ENCODE measurements around the gene PIP5KL1. TPM values are rescaled to one million over a fixed set of nuclear protein-coding genes. Genes with fewer than 3 reads are reported as not detected.

Gene PIP5KL1
- total RNA-seq, 1 donor from 2014 or later: 0.85 TPM

DNA sequence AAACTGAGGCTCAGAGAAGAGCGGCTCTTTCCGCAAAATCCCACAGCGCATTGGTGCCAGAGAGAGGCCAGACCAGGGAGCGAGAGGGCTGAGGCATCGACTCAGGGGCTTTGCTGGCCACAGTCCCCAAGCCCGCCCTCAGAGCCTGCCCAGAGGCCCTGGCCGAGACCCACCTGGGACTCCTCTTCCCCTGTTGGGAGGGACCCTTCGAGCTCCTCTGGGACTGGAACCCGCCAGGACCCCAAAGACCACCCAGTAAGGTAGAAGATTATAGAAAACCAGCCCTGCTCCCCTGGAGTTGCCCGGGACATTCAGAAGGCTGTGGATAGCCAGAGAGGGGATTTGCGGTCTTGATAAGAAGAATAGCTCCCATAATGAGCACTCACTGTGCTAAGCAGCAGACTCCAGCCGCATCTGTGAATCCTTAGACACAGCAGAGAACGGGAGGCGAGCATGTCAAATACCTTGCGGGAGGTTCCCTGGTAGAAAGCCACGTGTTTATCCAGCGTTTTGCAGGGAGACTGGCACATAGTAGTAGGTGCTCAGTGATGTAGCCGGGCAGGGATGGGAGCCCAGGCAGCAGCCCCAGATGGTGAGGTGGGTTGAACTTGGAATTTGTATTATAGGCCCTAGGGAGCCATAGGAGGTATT, 52.5 kb downstream of the PIP5KL1 start:
- H3K36me3 ChIP-seq: peaks cover 2% of the 10 kb centered on the region
- peaks cover 68% of the 10 kb centered on the region for H3K4me1 ChIP-seq
- H3K27me3 ChIP-seq (ENCODE audit: low read depth): no peaks in the 10 kb centered on the region
- intact Hi-C loops (cut with micrococcal nuclease): no loop called here
- H3K4me3 ChIP-seq: peak overlapping the region; percentile 77
- DNase-seq: no peak
- H3K9me3 ChIP-seq (replicated peaks): no peaks in the 10 kb centered on the region
- peak overlapping the region; percentile 93 for H3K27ac ChIP-seq (replicated peaks)
- TF ChIP-seq, protein P1, sequence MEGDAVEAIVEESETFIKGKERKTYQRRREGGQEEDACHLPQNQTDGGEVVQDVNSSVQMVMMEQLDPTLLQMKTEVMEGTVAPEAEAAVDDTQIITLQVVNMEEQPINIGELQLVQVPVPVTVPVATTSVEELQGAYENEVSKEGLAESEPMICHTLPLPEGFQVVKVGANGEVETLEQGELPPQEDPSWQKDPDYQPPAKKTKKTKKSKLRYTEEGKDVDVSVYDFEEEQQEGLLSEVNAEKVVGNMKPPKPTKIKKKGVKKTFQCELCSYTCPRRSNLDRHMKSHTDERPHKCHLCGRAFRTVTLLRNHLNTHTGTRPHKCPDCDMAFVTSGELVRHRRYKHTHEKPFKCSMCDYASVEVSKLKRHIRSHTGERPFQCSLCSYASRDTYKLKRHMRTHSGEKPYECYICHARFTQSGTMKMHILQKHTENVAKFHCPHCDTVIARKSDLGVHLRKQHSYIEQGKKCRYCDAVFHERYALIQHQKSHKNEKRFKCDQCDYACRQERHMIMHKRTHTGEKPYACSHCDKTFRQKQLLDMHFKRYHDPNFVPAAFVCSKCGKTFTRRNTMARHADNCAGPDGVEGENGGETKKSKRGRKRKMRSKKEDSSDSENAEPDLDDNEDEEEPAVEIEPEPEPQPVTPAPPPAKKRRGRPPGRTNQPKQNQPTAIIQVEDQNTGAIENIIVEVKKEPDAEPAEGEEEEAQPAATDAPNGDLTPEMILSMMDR (IDR thresholded peaks at IDR 0.05; ENCODE audit: borderline replicate concordance): no peak

DNA sequence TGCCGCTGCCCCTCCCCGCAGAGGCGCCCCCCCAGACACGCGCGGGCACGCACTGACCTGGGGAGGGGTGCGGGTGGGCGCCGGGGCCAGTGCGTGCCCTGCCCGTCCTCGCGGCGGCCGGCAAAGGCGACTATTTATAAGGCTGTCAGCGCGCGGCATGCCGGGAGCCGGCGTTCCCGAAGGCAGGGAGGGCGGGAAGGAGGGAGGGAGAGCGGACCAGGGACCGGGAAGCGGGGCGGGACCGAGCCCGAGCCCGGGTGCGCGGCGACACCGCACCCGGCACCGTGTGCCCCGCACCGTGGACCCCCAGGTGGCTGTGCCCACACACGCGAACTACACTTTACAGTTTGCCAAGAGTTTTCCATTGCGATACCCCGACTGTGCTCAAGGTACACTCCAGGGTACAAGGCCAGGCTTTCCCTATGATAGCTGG, 53.0 kb downstream of the PIP5KL1 start, which contains the start of gene AK1:
AK1 (minus strand) TSS at position 110 of the 433 bp plus-strand sequence. CDS start 3,058 bp downstream, outside the sequence.
- H3K27ac ChIP-seq (replicated peaks): peak within 1 kb of the TSS; percentile 93
- H3K4me1 ChIP-seq: peaks cover 68% of the 10 kb centered on the region
- no peaks in the 10 kb centered on the region for H3K27me3 ChIP-seq (ENCODE audit: low read depth)
- TF ChIP-seq, protein P1 (IDR thresholded peaks at IDR 0.05; ENCODE audit: borderline replicate concordance): no peak
- peak within 1 kb of the TSS; percentile 77 for H3K4me3 ChIP-seq
- intact Hi-C loops (cut with micrococcal nuclease): no loop called here
- H3K36me3 ChIP-seq: peaks cover 8% of the 10 kb centered on the region
- peak; percentile 87 for DNase-seq
- H3K9me3 ChIP-seq (replicated peaks): no peaks in the 10 kb centered on the region

DNA sequence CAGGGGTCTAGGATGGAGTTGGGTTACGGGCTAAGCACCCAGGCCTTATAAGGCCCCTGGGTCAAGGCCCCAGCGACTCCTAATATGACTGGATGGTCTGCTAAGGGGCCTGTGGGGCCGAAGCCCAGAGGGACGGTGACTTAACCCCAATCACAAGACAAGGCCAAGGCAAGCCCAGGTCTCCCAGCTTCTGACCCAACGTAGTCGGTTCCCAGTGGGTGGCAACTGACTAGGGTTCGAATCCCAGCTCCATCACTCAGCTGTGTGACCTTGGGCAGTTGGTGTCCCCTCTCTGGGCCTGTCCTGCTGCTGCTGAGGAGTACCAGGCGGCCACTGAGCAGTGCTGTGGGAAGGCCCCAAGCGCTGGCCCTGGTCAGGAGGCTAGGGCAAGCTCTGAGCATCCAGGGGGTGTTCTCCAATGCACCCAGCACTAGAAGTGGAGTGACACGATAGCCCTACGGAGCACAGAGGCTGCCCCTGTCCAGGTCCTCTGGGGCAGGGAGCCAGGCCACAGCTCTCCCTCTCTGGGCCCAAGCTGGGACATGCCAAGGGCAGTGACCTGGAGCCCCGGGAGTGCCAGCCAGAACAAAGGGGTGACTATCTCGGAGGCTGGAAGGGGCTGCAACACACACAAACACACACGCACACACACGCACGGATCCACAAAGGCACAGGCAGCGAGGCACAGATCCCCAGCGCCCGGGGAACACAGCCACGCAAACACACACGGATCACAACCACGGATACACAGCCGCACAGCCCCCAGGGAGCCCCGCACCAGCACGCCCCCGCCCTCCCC, 53.6 kb downstream of the PIP5KL1 start:
- peak overlapping the region; percentile 77 for H3K4me3 ChIP-seq
- no peak for DNase-seq
- H3K9me3 ChIP-seq (replicated peaks): no peaks in the 10 kb centered on the region
- intact Hi-C loops (cut with micrococcal nuclease): no loop called here
- TF ChIP-seq, protein P1 (IDR thresholded peaks at IDR 0.05; ENCODE audit: borderline replicate concordance): no peak
- H3K36me3 ChIP-seq: peaks cover 14% of the 10 kb centered on the region
- H3K4me1 ChIP-seq: peaks cover 65% of the 10 kb centered on the region
- no peaks in the 10 kb centered on the region for H3K27me3 ChIP-seq (ENCODE audit: low read depth)
- H3K27ac ChIP-seq (replicated peaks): peak overlapping the region; percentile 93

DNA sequence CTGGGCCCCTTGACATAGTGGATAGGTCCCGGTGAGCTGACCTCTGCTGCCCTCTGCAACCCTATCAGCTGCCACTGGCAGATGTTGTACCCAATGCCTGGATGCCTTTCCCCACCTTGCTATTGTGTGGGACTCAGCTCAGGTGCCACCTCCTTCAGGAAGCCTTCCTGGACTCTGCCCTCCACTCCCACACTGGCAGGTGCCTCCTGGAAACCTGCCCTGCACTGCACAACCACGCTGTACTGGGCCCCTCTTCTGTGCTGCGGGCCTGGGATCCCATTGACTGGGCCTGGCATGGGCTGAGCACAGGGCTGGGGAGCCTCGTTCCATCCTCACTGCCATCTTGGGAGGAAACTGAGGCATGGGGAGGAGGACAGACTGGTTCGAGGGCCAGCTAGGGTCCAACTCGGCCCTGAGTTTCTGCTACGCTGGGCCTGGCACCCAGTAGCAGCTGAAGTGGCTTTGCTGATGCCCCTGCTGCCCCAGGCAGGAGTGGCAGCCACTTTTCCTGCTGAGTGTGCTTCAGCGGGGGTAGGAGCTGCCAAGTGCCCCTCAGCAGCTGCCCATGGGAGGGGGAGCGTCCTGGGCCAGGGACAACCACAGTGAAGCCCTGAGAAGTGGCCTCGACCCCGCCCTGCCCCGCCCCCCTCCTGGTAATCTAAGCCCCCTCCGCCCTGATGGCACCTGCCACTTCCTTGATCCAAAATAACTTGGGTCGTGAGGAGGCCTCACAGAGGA, 54.4 kb downstream of the PIP5KL1 start:
- Histone ChIP-seq H3K4me1 (peaks cover 66% of the 10 kb centered on the region), H3K36me3 (peaks cover 22% of the 10 kb centered on the region), H3K27me3 (ENCODE audit: low read depth) (no peaks in the 10 kb centered on the region), H3K27ac (replicated peaks) (peak overlapping the region; percentile 93), H3K4me3 (peak overlapping the region; percentile 77), H3K9me3 (replicated peaks) (no peaks in the 10 kb centered on the region)
- no peak for DNase-seq
- TF ChIP-seq, protein P1 (IDR thresholded peaks at IDR 0.05; ENCODE audit: borderline replicate concordance): no peak
- intact Hi-C loops (cut with micrococcal nuclease): no loop called here

DNA sequence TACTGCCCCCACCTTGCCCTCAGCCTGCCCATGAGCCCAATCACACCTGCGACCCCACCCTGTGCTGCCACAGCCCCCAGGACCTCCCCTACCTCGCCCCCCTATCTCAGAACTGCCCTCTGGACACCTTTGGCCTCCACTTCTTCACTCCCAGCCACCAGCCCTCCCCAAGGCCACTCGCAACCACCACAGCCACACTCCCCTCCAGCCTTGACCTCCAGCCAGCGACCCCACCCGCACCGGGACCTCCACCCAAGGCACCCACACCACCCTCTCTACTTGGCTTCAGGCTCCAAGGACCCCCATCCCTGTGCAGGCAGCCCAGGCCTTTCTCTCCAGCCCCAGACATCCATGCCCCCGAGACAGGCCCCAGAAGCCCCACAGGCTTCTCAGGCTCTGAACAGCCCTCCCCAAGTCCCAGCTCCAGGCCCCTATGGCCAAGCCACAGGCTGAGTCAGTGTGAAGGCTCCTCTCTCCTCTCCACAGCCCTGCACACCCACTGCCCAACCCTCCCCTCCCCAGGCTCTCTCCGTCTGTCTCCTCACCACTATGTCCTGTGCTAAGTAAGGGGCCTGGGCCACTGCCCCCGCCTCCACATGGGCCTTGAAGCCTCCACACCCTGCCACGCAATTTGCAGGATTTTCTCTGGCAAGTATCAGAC, 55.1 kb downstream of the PIP5KL1 start:
- no peaks in the 10 kb centered on the region for H3K9me3 ChIP-seq (replicated peaks)
- peaks cover 71% of the 10 kb centered on the region for H3K4me1 ChIP-seq
- no peak for DNase-seq
- H3K27ac ChIP-seq (replicated peaks): peak overlapping the region; percentile 93
- H3K27me3 ChIP-seq (ENCODE audit: low read depth): no peaks in the 10 kb centered on the region
- H3K4me3 ChIP-seq: peak overlapping the region; percentile 77
- TF ChIP-seq, protein P1 (IDR thresholded peaks at IDR 0.05; ENCODE audit: borderline replicate concordance): no peak
- peaks cover 29% of the 10 kb centered on the region for H3K36me3 ChIP-seq
- intact Hi-C loops (cut with micrococcal nuclease): no loop called here
